Measurements from ENCODE around the gene CHMP6.

GRCh38 chr17:81027038-81027437 lies 35.4 kb downstream of the CHMP6 start:
- no peak for TF ChIP-seq CTCF (IDR thresholded peaks at IDR 0.05 in 8 of 11, conservative IDR thresholded peaks at IDR 0.05 in 3 of 11)
- TF ChIP-seq POLR2A (IDR thresholded peaks at IDR 0.05) = no peak
- TF ChIP-seq POLR2AphosphoS5 (IDR thresholded peaks at IDR 0.05) = no peak
